Measurements from ENCODE around the gene RAP1A. TPM values are rescaled to one million over a fixed set of nuclear protein-coding genes. Genes with fewer than 3 reads are reported as not detected.

The RAP1A gene
- total and polyA plus RNA-seq, 4 donors: 14.2 to 31.4 (median 25.8) TPM

GRCh38 chr1:111761717-111762116 lies 142.1 kb downstream of the RAP1A start:
- no peaks in the 10 kb centered on the region for H3K9me3 ChIP-seq (ENCODE audit: control insufficient read depth in 4 of 4, low read length in 3 of 4)
- peaks cover 2 to 30% (median 30%) of the 10 kb centered on the region in 4 donors for H3K36me3 ChIP-seq (ENCODE audit: control insufficient read depth in 4 of 4, insufficient read depth in 3 of 4, low read depth in 1 of 4, low read length in 3 of 4)
- no peak overlapping the region for H3K27ac ChIP-seq (ENCODE audit: low read depth in 1 of 2, low read length in 2 of 2)
- no peak overlapping the region for H3K4me3 ChIP-seq (ENCODE audit: low read depth in 1 of 3, low read length in 3 of 3)
- H3K4me1 ChIP-seq (ENCODE audit: control insufficient read depth in 4 of 4, insufficient read depth in 4 of 4, low read length in 3 of 4): peaks cover 0 to 20% (median 9%) of the 10 kb centered on the region in 4 donors
- 34% methylated on average over 2 of the region's 2 CpGs for WGBS
- H3K27me3 ChIP-seq (ENCODE audit: control insufficient read depth in 4 of 4, insufficient read depth in 4 of 4, low read length in 3 of 4): no peaks in the 10 kb centered on the region
- no peak for DNase-seq (ENCODE audit: low spot score)
- H3K9ac ChIP-seq (ENCODE audit: low read depth in 1 of 2, low read length in 2 of 2): peak overlapping the region in 1 of 2 donors; percentile 25
- TF ChIP-seq, protein P1, sequence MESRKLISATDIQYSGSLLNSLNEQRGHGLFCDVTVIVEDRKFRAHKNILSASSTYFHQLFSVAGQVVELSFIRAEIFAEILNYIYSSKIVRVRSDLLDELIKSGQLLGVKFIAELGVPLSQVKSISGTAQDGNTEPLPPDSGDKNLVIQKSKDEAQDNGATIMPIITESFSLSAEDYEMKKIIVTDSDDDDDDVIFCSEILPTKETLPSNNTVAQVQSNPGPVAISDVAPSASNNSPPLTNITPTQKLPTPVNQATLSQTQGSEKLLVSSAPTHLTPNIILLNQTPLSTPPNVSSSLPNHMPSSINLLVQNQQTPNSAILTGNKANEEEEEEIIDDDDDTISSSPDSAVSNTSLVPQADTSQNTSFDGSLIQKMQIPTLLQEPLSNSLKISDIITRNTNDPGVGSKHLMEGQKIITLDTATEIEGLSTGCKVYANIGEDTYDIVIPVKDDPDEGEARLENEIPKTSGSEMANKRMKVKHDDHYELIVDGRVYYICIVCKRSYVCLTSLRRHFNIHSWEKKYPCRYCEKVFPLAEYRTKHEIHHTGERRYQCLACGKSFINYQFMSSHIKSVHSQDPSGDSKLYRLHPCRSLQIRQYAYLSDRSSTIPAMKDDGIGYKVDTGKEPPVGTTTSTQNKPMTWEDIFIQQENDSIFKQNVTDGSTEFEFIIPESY (IDR thresholded peaks at IDR 0.05): no peak
- no peak for TF ChIP-seq EGR1 (IDR thresholded peaks at IDR 0.05; ENCODE audit: low read depth in 2 of 2)
- TF ChIP-seq, protein P2, sequence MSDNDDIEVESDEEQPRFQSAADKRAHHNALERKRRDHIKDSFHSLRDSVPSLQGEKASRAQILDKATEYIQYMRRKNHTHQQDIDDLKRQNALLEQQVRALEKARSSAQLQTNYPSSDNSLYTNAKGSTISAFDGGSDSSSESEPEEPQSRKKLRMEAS (IDR thresholded peaks at IDR 0.05): no peak
- TF ChIP-seq FOXA2 (IDR thresholded peaks at IDR 0.05): no peak
- TF ChIP-seq RXRA (IDR thresholded peaks at IDR 0.05): no peak

DNA sequence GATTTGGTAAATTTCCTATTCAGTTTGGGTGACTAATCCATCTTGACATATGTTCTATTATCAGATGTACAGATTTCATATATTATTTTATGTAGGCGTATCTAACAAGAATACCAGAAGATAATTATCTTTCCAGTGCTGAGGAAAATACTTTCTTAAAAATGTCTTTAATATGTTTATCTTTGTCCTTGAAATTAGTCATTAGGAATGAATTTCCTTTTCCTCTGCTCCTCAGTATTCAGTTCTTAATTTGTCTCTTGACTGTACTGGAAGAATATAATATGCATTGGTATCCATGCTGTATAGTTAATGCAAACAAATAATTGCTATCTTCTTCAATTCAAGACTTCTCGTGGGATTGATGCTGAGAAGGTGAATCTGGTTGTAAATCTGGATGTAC lies 142.7 kb downstream of the RAP1A start:
- H3K36me3 ChIP-seq (ENCODE audit: control insufficient read depth in 4 of 4, insufficient read depth in 3 of 4, low read depth in 1 of 4, low read length in 3 of 4): peaks cover 2 to 31% (median 30%) of the 10 kb centered on the region in 4 donors
- 92% methylated on average over 2 of the region's 2 CpGs for WGBS
- TF ChIP-seq NR2F2 (IDR thresholded peaks at IDR 0.05): no peak
- TF ChIP-seq SP1 (IDR thresholded peaks at IDR 0.05): no peak
- no peak for TF ChIP-seq TAF1 (conservative IDR thresholded peaks at IDR 0.05)
- no peak for TF ChIP-seq HNF4A (conservative IDR thresholded peaks at IDR 0.05)
- no peak for TF ChIP-seq CTCF (IDR thresholded peaks at IDR 0.05; ENCODE audit: low read depth, low read length, missing input control)
- no peak for TF ChIP-seq EGR1 (IDR thresholded peaks at IDR 0.05; ENCODE audit: low read depth in 2 of 2)
- no peak for TF ChIP-seq RXRA (IDR thresholded peaks at IDR 0.05)

More for the DNA sequence above, 142.7 kb downstream of the RAP1A start:
- no peak for DNase-seq (ENCODE audit: low spot score)
- Histone ChIP-seq H3K27ac (ENCODE audit: low read depth in 1 of 2, low read length in 2 of 2) (no peak overlapping the region), H3K9ac (ENCODE audit: low read depth in 1 of 2, low read length in 2 of 2) (no peak overlapping the region), H3K27me3 (ENCODE audit: control insufficient read depth in 4 of 4, insufficient read depth in 4 of 4, low read length in 3 of 4) (no peaks in the 10 kb centered on the region), H3K9me3 (ENCODE audit: control insufficient read depth in 4 of 4, low read length in 3 of 4) (no peaks in the 10 kb centered on the region), H3K4me1 (ENCODE audit: control insufficient read depth in 4 of 4, insufficient read depth in 4 of 4, low read length in 3 of 4) (peaks cover 0 to 14% (median 3%) of the 10 kb centered on the region in 4 donors), H3K4me3 (ENCODE audit: low read depth in 1 of 3, low read length in 3 of 3) (no peak overlapping the region)

Small RNA genes lying within 50 kb of the gene (small RNA-seq; reads per million reads assigned to genes)
- 0.18 reads per million for gene INKA2
- gene RNU6-151P: not detected

Other genes starting within 250 kb of the RAP1A start
- 10 to 100 TPM in 1 of 2 donors, 1 to 10 TPM in 1; 2.8 to 10.6 TPM for gene OVGP1, start 192.1 kb upstream of the RAP1A start, total RNA-seq
- gene OVGP1, start 192.1 kb upstream of the RAP1A start, polyA plus RNA-seq: 10 to 100 TPM in 1 of 2 donors, under 1 TPM in 1; 0.96 to 10.9 TPM
- 10 to 100 TPM; 12.7 to 21.9 TPM for gene WDR77, start 170.5 kb upstream of the RAP1A start, total RNA-seq
- gene WDR77, start 170.5 kb upstream of the RAP1A start, polyA plus RNA-seq: 10 to 100 TPM; 17.9 to 25.3 TPM
- 100 to 1,000 TPM; 143 to 212 TPM for gene ATP5PB, start 170.3 kb upstream of the RAP1A start, total RNA-seq
- gene ATP5PB, start 170.3 kb upstream of the RAP1A start, polyA plus RNA-seq: 100 to 1,000 TPM; 234 to 257 TPM
- gene C1orf162, start 145.8 kb upstream of the RAP1A start, total RNA-seq: 1 to 10 TPM; 4.0 to 6.4 TPM
- gene C1orf162, start 145.8 kb upstream of the RAP1A start, polyA plus RNA-seq: 10 to 100 TPM; 14.4 to 16.3 TPM
- 1 to 10 TPM; 2.3 to 4.0 TPM for gene ADORA3, start 116.2 kb upstream of the RAP1A start, total RNA-seq
- gene ADORA3, start 116.2 kb upstream of the RAP1A start, polyA plus RNA-seq: 1 to 10 TPM in 1 of 2 donors, under 1 TPM in 1; 0.97 to 5.6 TPM
- gene TMIGD3, start 116.2 kb upstream of the RAP1A start, total RNA-seq: 1 to 10 TPM; 2.6 to 5.7 TPM
- 1 to 10 TPM; 3.4 to 5.9 TPM for gene TMIGD3, start 116.2 kb upstream of the RAP1A start, polyA plus RNA-seq
- under 1 TPM; 0.51 to 0.67 TPM for gene INKA2, start 119.6 kb downstream of the RAP1A start, total RNA-seq
- gene INKA2, start 119.6 kb downstream of the RAP1A start, polyA plus RNA-seq: under 1 TPM; 0.26 to 0.52 TPM
- gene DDX20, start 136.1 kb downstream of the RAP1A start, total RNA-seq: 1 to 10 TPM; 6.6 to 8.6 TPM
- 1 to 10 TPM; 2.3 to 2.7 TPM for gene DDX20, start 136.1 kb downstream of the RAP1A start, polyA plus RNA-seq

All from liver (tissue), 10 donors.